MM.1S (cell line): ENCODE results near the gene SLIT3.

Experiments
- DNase-seq: peaks from one replicate; pipeline ENCODE4 v3.0.0-alpha.2; 2015
- H2AFZ ChIP-seq: fragments of 300-600 bp; sonication (generic); 2 replicates; pipeline ENCODE4 v1.6.0; 2016; ENCODE audit warnings: antibody characterized with exemption, low read length
- H3F3A ChIP-seq: fragments of 300-600 bp; sonication (generic); 2 replicates; pipeline ENCODE4 v1.6.1; 2016; ENCODE audit warnings: mild to moderate bottlenecking, antibody characterized with exemption, low read length, moderate library complexity, mixed read lengths; ENCODE audit not compliant: insufficient read depth
- H3K27ac ChIP-seq: fragments of 300-600 bp; sonication (generic); 2 replicates; pipeline ENCODE4 v1.5.1; 2016; ENCODE audit warnings: mild to moderate bottlenecking, low read length
- H3K27me3 ChIP-seq: fragments of 300-600 bp; sonication (generic); replicated peaks from 2 replicates; pipeline ENCODE4 v1.6.0; 2016; ENCODE audit warnings: low read length; ENCODE audit not compliant: insufficient read depth
- H3K36me3 ChIP-seq: fragments of 300-600 bp; sonication (generic); replicated peaks from 2 replicates; pipeline ENCODE4 v1.6.1; 2016; ENCODE audit warnings: mild to moderate bottlenecking, low read length, mixed read lengths; ENCODE audit not compliant: insufficient read depth
- H3K4me1 ChIP-seq: fragments of 300-600 bp; sonication (generic); 2 replicates; pipeline ENCODE4 v1.6.1; 2016; ENCODE audit warnings: low read length, mixed read lengths
- H3K4me2 ChIP-seq: fragments of 300-600 bp; sonication (generic); 2 replicates; pipeline ENCODE4 v1.6.0; 2016; ENCODE audit warnings: low read depth, low read length
- H3K4me3 ChIP-seq: fragments of 300-600 bp; sonication (generic); 2 replicates; pipeline ENCODE4 v1.5.1; 2016; ENCODE audit warnings: low read length, mixed read lengths
- H3K79me2 ChIP-seq: fragments of 300-600 bp; sonication (generic); 2 replicates; pipeline ENCODE4 v1.6.1; 2016; ENCODE audit warnings: mixed run types, low read length, mixed read lengths
- H3K9ac ChIP-seq: fragments of 300-600 bp; sonication (generic); 2 replicates; pipeline ENCODE4 v1.6.1; 2016; ENCODE audit warnings: low read length, mixed read lengths
- H3K9me2 ChIP-seq: fragments of 300-600 bp; sonication (generic); replicated peaks from 2 replicates; pipeline ENCODE4 v1.6.1; 2016; ENCODE audit warnings: mild to moderate bottlenecking, low read length, mixed read lengths; ENCODE audit not compliant: insufficient read depth
- H3K9me3 ChIP-seq: fragments of 300-600 bp; sonication (generic); replicated peaks from 2 replicates; pipeline ENCODE4 v1.6.1; 2016; ENCODE audit warnings: mild to moderate bottlenecking, low read length, mixed read lengths; ENCODE audit not compliant: insufficient read depth
- H4K20me1 ChIP-seq: fragments of 300-600 bp; sonication (generic); 2 replicates; pipeline ENCODE4 v1.6.1; 2016; ENCODE audit warnings: mild to moderate bottlenecking, low read length, moderate library complexity, mixed read lengths; ENCODE audit not compliant: insufficient read depth
- EZH2 ChIP-seq: fragments of 300-600 bp; sonication (generic); optimal IDR thresholded peaks from 2 replicates; pipeline ENCODE3; 2017; ENCODE audit warnings: low read depth, mild to moderate bottlenecking, antibody characterized with exemption, low read length, mixed read lengths
- EZH2phosphoT487 ChIP-seq: fragments of 300-600 bp; sonication (generic); IDR thresholded peaks from 2 replicates; pipeline ENCODE4 v1.6.1; 2018; ENCODE audit warnings: antibody characterized with exemption, low read length
- TF ChIP-seq, protein P1 (sequence below): fragments of 300-600 bp; sonication (generic); IDR thresholded peaks from 2 replicates; pipeline ENCODE4 v1.5.1; 2016; ENCODE audit warnings: antibody characterized with exemption, low read length, mixed read lengths

Gene SLIT3

DNA sequence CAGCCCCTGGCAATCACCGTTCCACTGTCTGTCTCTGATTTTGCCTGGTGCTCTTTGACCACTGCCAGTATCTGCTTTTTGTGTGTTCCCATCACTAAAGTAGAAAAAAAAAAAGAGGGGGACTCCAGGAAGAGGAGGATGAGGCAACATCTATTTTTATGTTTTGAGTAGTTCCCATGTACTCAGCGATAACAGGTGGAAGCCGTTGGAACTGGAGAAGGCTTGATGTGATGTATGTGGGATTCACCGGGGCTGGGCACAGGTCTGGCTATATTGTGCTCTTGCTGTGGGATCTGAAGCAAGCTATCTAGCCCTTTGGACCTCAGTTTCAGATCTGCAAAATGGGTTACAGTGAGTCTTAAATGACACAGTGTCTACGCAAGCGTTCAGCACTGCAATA, 104.9 kb downstream of the SLIT3 start:
- no peaks in the 10 kb centered on the region for H3K27me3 ChIP-seq
- no peaks in the 10 kb centered on the region for H4K20me1 ChIP-seq
- H2AFZ ChIP-seq, result no peak overlapping the region
- H3K9me2 ChIP-seq, result no peaks in the 10 kb centered on the region
- H3K4me2 ChIP-seq, result no peak overlapping the region
- no peaks in the 10 kb centered on the region for H3K4me1 ChIP-seq
- H3K9me3 ChIP-seq, result no peaks in the 10 kb centered on the region
- no peak overlapping the region for H3K9ac ChIP-seq
- no peaks in the 10 kb centered on the region for H3F3A ChIP-seq
- no peak overlapping the region for H3K27ac ChIP-seq
- no peak overlapping the region for H3K4me3 ChIP-seq
- DNase-seq, result no peak
- no peaks in the 10 kb centered on the region for H3K79me2 ChIP-seq
- H3K36me3 ChIP-seq, result no peaks in the 10 kb centered on the region
- TF ChIP-seq EZH2, result no peak
- no peak for TF ChIP-seq EZH2phosphoT487
- TF ChIP-seq, protein P1, sequence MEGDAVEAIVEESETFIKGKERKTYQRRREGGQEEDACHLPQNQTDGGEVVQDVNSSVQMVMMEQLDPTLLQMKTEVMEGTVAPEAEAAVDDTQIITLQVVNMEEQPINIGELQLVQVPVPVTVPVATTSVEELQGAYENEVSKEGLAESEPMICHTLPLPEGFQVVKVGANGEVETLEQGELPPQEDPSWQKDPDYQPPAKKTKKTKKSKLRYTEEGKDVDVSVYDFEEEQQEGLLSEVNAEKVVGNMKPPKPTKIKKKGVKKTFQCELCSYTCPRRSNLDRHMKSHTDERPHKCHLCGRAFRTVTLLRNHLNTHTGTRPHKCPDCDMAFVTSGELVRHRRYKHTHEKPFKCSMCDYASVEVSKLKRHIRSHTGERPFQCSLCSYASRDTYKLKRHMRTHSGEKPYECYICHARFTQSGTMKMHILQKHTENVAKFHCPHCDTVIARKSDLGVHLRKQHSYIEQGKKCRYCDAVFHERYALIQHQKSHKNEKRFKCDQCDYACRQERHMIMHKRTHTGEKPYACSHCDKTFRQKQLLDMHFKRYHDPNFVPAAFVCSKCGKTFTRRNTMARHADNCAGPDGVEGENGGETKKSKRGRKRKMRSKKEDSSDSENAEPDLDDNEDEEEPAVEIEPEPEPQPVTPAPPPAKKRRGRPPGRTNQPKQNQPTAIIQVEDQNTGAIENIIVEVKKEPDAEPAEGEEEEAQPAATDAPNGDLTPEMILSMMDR, result no peak

DNA sequence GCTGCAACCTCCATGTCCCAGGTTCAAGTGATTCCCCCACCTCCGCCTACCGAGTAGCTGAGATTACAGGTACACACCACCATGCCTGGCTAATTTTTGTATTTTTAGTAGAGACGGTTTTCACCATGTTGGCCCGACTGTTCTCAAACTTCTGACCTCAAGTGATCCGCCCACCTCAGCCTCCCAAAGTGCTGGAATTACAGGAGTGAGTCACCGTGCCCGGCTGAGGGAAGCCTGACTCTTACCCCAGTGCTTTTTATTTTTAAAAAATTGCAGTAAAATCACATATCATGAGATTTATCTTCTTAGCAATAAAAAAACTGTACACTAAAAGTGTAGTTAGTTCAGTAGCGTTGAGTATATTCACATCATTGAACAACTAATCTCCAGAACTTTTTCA, 105.3 kb downstream of the SLIT3 start:
- H3K4me2 ChIP-seq, result no peak overlapping the region
- no peak overlapping the region for H3K4me3 ChIP-seq
- H3F3A ChIP-seq, result no peaks in the 10 kb centered on the region
- no peak for DNase-seq
- H3K9me2 ChIP-seq, result no peaks in the 10 kb centered on the region
- H3K9ac ChIP-seq, result no peak overlapping the region
- no peaks in the 10 kb centered on the region for H3K9me3 ChIP-seq
- H3K36me3 ChIP-seq, result no peaks in the 10 kb centered on the region
- H3K27me3 ChIP-seq, result no peaks in the 10 kb centered on the region
- no peak for TF ChIP-seq EZH2phosphoT487
- TF ChIP-seq EZH2, result no peak
- TF ChIP-seq, protein P1, result no peak
- H3K4me1 ChIP-seq, result no peaks in the 10 kb centered on the region
- H3K79me2 ChIP-seq, result no peaks in the 10 kb centered on the region
- H4K20me1 ChIP-seq, result no peaks in the 10 kb centered on the region
- H2AFZ ChIP-seq, result no peak overlapping the region
- no peak overlapping the region for H3K27ac ChIP-seq

DNA sequence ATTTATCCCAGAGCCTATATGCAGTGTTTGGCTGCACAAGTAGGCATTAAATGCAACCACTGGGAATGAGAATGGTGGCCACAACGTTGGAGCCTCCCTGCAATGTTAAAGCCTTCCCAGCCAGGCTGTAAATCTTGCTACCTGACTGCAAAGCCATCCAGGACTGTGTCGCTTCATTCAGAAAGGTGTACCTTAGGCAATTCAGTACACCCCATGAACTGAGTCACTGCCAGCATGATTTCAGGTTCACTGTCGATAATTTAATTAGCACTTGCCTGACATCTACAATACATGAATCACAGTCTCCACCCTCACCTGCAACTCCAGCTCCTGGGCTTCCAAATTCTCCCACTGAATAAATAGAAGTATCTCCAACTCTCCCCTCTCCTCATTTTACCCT, 108.4 kb downstream of the SLIT3 start:
- H3K9me2 ChIP-seq, result no peaks in the 10 kb centered on the region
- no peak overlapping the region for H2AFZ ChIP-seq
- H3K9ac ChIP-seq, result no peak overlapping the region
- no peaks in the 10 kb centered on the region for H3K4me1 ChIP-seq
- no peaks in the 10 kb centered on the region for H3K9me3 ChIP-seq
- no peak overlapping the region for H3K4me3 ChIP-seq
- no peaks in the 10 kb centered on the region for H3K36me3 ChIP-seq
- no peak overlapping the region for H3K4me2 ChIP-seq
- H3K27me3 ChIP-seq, result no peaks in the 10 kb centered on the region
- DNase-seq, result no peak
- no peaks in the 10 kb centered on the region for H4K20me1 ChIP-seq
- H3K27ac ChIP-seq, result no peak overlapping the region
- TF ChIP-seq, protein P1, result no peak
- H3F3A ChIP-seq, result no peaks in the 10 kb centered on the region
- H3K79me2 ChIP-seq, result no peaks in the 10 kb centered on the region
